Measurements from ENCODE around the gene HOXB6.
A peak's percentile ranks its signal among the peaks of the same experiment; 100 is the strongest.

Gene HOXB6

GRCh38 chr17:48569240-48569582 is 35.6 kb downstream of the HOXB6 start:
- TF ChIP-seq CTCF (IDR thresholded peaks at IDR 0.05; ENCODE audit: low read length, missing control alignments) = no peak
- H3K4me3 ChIP-seq (replicated peaks; ENCODE audit: low read depth, low read length) = no peak overlapping the region
- no peak for DNase-seq (ENCODE audit: low read depth)

- no peak for DNase-seq (ENCODE audit: low read depth)
- H3K4me3 ChIP-seq (replicated peaks; ENCODE audit: low read depth, low read length) = peak overlapping the region; percentile 17
- TF ChIP-seq CTCF (IDR thresholded peaks at IDR 0.05; ENCODE audit: low read length, missing control alignments) = no peak
These were observed 36.1 kb downstream of the HOXB6 start for GRCh38 chr17:48568499-48569239.

GRCh38 chr17:48567646-48568354 is 37.0 kb downstream of the HOXB6 start:
- DNase-seq (ENCODE audit: low read depth) = no peak
- no peak overlapping the region for H3K4me3 ChIP-seq (replicated peaks; ENCODE audit: low read depth, low read length)
- TF ChIP-seq CTCF (IDR thresholded peaks at IDR 0.05; ENCODE audit: low read length, missing control alignments) = no peak

- no peak for TF ChIP-seq CTCF (IDR thresholded peaks at IDR 0.05; ENCODE audit: low read length, missing control alignments)
- DNase-seq (ENCODE audit: low read depth) = no peak
- H3K4me3 ChIP-seq (replicated peaks; ENCODE audit: low read depth, low read length) = no peak overlapping the region
These were observed 37.6 kb downstream of the HOXB6 start for GRCh38 chr17:48567209-48567608.

- no peak overlapping the region for H3K4me3 ChIP-seq (replicated peaks; ENCODE audit: low read depth, low read length)
- no peak for DNase-seq (ENCODE audit: low read depth)
- no peak for TF ChIP-seq CTCF (IDR thresholded peaks at IDR 0.05; ENCODE audit: low read length, missing control alignments)
These were observed 38.1 kb downstream of the HOXB6 start for GRCh38 chr17:48566717-48567116.

- DNase-seq (ENCODE audit: low read depth) = no peak
- no peak for TF ChIP-seq CTCF (IDR thresholded peaks at IDR 0.05; ENCODE audit: low read length, missing control alignments)
- H3K4me3 ChIP-seq (replicated peaks; ENCODE audit: low read depth, low read length) = no peak overlapping the region
These were observed 38.7 kb downstream of the HOXB6 start for GRCh38 chr17:48565925-48566710.

All from fibroblast of pulmonary artery (primary cell).